Choroid plexus epithelial cell (primary cell): ENCODE measurements around the gene DAZAP1.

ENCODE experiments used
- DNase-seq: peaks from one replicate; pipeline ENCODE4 v3.0.0-alpha.2; 2010; ENCODE audit warnings: low read depth
- H3K4me3 ChIP-seq: 2 replicates; pipeline ENCODE4 v1.5.1; 2011; ENCODE audit warnings: low read depth, mild to moderate bottlenecking, control low read depth, low read length, moderate library complexity
- CTCF ChIP-seq: conservative IDR thresholded peaks from 2 replicates; pipeline ENCODE4 v1.5.1; 2011; ENCODE audit warnings: low read depth, mild to moderate bottlenecking, control low read depth, inconsistent platforms, low read length, moderate library complexity

The DAZAP1 gene

DNA sequence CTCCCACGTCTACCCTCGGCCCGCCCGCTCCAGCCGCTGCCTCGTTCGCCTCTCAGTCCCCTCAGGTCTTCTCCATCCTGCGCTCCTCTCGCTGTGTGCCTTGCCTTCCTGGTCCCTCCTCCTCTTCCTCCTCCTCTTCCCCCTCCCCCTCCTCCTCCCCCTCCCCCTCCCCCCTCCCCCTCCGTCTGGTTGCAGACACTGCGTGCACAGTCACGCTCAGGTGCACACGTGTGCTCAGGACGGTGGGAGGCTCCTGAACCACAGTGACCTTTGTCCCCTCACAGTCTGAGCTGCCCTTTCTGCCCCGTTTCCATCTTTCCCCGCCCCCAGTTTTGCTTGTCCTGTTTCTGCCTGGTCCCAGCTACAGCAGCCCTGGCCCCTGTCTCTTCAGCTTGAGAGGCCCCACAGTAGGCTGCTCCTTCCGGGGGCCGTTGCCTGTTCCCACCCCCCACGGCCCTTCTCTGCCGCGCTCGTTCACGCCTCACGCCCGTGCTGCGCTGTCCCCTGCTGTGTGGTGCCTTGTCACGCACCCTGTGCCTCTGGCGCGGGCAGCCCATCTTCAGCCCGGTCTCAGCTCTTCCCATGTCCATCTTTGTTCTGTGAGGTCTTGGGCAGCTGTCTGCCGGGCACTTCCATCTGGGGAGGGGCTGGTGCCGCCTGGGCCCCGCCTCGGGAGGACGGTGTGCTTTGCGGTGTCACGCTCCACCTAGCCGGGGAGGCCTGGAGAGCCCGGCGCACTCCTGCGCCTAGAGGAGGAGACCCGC, 17.0 kb downstream of the DAZAP1 start:
- H3K4me3 ChIP-seq: no peak overlapping the region
- no peak for TF ChIP-seq CTCF
- no peak for DNase-seq

DNA sequence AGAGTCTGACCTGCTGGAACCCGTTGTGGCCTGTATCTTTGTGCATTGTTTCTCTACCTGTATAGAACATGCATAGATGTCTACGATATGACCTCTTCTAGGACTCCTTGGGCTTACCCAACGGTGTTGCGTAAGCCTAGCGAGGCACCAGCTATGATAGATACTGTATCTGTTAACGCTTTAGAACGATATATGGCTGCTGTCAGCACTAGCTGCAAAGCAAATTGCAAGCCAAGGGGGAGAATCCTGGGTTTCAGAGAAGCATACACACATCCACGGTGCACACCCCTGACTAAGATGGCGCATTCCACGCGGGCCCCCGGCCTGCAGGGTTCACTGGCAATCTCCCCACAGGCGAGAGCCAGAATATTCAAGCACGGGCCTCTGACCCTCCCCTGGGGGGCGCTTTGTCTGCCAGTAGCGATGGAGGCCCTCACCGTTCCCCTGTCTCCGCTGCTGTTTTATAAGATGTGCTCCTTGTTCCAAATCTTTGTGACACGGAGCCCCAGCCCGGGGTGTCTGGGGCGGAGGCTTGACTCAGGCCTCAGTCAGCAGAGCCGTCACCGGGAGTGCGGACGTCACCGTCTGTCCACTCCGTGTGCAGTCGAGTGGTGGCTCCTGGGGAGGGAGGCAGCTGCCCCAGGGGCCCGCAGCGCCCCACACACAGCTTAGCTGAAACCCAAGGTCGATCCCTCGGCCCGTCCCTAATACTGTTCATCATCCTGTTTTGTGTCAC, 17.9 kb downstream of the DAZAP1 start:
- no peak for TF ChIP-seq CTCF
- DNase-seq: no peak
- H3K4me3 ChIP-seq: no peak overlapping the region

GRCh38 chr19:1425902-1426301, 18.5 kb downstream of the DAZAP1 start:
- TF ChIP-seq CTCF: no peak
- DNase-seq: no peak
- no peak overlapping the region for H3K4me3 ChIP-seq

GRCh38 chr19:1426736-1427135, 19.4 kb downstream of the DAZAP1 start:
- no peak for TF ChIP-seq CTCF
- no peak for DNase-seq
- H3K4me3 ChIP-seq: no peak overlapping the region

- DNase-seq: no peak
- no peak overlapping the region for H3K4me3 ChIP-seq
- TF ChIP-seq CTCF: no peak
These were observed 20.0 kb downstream of the DAZAP1 start for GRCh38 chr19:1427221-1427920.

DNA sequence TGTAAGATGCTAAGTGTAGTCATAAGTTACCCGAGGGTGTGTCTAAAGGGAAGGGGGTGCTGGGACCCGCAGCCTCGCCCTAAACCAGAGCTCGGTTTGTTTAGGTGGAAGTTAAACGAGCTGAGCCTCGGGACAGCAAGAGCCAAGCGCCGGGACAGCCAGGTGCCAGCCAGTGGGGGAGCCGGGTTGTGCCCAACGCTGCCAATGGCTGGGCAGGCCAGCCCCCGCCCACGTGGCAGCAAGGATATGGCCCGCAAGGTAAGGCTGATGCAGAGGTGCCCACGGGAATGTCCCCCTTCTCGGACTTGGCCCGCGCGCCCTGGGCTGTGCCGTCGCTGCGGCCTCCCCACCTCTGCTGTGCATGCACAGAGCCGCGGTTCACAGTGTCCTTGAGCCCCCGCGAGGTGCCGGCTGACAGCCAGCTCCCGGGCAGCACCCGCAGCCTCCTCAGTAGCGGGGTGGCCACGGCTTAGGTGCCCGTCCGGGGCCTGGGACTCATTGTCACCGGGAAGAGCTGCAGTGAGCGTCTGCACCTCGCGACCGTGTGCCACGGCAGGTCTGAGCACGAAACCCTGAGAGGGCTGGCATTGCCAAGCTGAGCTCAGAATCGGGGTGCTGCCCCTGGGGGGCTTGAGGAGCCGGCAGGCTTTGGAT, 21.5 kb downstream of the DAZAP1 start:
- no peak for TF ChIP-seq CTCF
- H3K4me3 ChIP-seq: no peak overlapping the region
- DNase-seq: no peak
